Astrocyte (in vitro differentiated cells and primary cell): ENCODE results near the gene GAPT.

Experiments
- CTCF ChIP-seq: IDR thresholded peaks from 2 replicates; pipeline ENCODE4 v1.5.1; 2011; ENCODE audit warnings: low read depth, mild to moderate bottlenecking, inconsistent platforms, low read length, moderate library complexity; ENCODE audit not compliant: insufficient read depth
- EZH2 ChIP-seq: IDR thresholded peaks from 2 replicates; pipeline ENCODE4 v1.6.1; 2012; ENCODE audit warnings: mild to moderate bottlenecking, low read length, inconsistent platforms; ENCODE audit not compliant: insufficient read depth

GRCh38 chr5:58504766-58505165, 13.5 kb downstream of the GAPT start:
- TF ChIP-seq CTCF (no peak), EZH2 (no peak)
